Activated CD8-positive, alpha-beta memory T cell treated with anti-CD3 and anti-CD28 coated beads, Interleukin-2, amount 50 U/mL, for 24 hours (primary cell): Measurements from ENCODE around the gene CSMD2.
"Not testable (repeated sequence)": the region's sequence is repeated elsewhere in the genome, so short reads cannot be mapped to it uniquely, and the experiment has no call there.

Source experiments
- DNase-seq: peaks from one replicate; pipeline ENCODE4 v3.0.0-alpha.2; 2020; ENCODE audit errors: extremely low read depth

CSMD2 gene

GRCh38 chr1:34052565-34052964 is 112.5 kb downstream of the CSMD2 start:
- no peak for DNase-seq

DNA sequence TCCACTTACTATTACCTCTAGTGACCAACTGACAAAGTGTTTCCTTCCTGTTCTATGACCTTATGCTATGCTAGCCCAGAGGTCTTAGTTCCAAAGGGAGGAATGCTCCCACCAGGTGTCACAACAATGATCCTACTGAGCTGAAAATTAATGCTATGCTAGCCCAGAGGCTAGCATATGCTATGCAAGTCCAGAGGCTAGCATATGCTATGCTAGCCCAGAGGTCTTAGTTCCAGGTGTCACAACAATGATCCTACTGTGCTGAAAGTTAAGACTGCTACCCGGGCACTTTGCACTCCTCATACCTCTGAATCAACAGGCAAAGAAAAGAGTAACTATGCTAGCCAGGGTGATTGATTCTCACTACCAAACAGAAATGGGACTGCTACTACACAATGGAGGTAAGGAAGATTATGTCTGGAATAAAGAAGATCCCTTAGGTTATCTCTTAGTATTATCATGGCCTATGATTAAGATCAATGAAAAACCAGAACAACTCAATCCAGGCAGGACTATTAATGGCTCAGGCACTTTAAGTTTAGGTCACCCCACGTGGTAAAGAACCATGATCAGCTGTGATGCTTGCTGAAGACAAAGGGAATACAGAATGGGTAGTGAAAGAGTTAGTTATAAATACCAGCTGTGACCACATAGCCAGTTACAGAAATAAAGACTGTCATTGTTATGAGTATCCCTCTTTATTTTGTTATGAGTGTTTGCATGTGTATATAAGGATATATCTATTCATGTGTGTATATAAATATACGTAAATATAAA is 114.1 kb downstream of the CSMD2 start:
- no peak for DNase-seq

DNA sequence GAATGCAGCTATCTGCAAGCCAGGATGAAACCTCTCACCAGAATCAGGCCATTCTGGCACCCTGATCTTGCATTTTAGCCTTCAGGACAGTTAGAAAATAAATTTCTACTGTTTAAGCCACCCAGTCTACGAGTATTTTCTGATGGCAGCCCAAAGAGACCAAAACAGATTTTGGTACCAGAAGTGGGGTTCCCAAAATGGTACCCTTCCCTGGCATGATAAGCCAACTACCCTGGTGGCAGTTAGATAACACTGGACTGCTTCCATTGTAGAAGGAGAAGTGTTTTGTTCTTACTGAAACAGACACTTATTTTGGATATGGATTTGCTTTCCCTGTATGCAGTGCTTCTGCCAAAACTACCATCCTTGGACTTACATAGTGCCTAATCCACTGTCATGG is 115.0 kb downstream of the CSMD2 start:
- no peak for DNase-seq

GRCh38 chr1:34049477-34049876 is 115.6 kb downstream of the CSMD2 start:
- DNase-seq = no peak

DNA sequence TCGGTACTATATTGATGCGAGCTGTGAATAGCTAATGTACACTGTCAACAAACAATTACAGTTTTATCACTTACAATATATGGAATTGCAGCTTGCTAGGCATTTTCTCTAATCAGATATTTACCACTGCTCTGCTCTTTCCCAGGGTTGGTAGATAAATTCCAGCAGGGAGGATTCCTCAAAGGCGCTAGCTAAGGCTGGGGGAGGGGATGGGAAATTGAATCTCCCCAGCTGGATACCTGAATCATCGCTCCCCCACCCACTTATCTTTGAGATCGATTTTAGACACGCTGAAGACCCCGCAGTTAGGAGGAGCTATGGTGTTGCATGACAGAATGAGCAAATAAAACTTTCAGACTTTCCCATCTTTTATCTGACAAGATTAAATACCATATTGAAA is 127.2 kb downstream of the CSMD2 start:
- DNase-seq = no peak

DNA sequence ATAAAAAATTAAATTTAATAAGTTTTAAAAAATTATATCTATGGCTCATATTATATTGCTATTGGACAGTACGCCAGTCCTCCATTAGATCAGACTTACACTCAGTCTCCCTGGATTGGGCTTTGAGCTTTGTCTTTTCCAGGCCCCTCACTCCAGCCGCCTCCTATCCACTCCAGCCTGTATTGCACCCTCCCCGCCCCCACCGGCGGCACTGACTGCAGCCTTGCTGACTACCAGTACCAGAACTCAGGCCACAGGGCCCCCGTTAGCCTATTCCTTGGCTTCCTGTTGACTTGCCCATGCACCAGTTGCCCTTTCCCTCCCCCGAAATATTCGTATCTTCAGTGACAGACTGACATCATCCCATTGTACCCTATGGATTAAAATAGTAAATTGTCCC is 127.9 kb downstream of the CSMD2 start:
- DNase-seq = no peak

GRCh38 chr1:34034036-34034435 is 131.0 kb downstream of the CSMD2 start:
- DNase-seq = no peak

DNA sequence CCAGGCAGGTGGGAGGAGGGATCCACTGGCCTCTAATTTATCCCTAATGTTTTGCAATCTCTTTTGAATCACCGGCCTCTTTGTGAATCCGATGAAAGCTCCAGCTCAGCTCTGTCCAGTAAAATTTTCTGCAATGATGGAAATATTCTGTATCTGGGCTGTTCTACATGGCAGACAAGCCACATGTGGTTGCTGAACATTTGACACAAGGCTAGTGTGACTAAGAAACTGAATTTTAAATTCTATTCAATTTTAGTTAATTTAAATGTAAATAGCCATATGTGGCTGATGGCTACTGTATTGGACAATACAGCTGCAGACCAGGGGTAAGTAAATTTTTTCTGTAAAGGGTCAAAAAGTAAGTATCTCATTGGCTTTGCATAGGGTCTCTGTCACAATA is 135.1 kb downstream of the CSMD2 start:
- no peak for DNase-seq

- DNase-seq = no peak
Measured at GRCh38 chr1:34029515-34029914, 135.5 kb downstream of the CSMD2 start.

GRCh38 chr1:34028381-34029055 is 136.5 kb downstream of the CSMD2 start:
- DNase-seq = no peak

DNA sequence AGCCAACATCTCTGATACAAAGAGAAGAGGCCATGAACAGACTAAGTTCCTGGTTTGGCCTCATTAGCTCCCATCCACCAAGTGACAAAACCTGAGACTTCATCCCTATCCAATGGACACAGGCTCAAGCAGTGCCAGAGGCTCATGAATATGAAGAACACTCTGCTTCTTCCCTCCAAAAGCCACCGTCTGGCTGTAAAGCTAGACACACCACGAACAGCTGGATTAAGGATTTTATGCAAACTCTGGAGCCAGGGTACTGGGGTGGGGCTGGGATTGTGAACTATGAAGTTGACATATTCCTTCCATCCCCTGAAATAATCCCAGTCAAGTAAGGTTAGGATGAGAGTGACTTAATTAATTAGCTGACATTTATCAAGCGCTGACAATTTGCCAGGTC is 139.4 kb downstream of the CSMD2 start:
- DNase-seq = no peak

- DNase-seq = no peak
Measured at GRCh38 chr1:34024485-34024884, 140.5 kb downstream of the CSMD2 start.

DNA sequence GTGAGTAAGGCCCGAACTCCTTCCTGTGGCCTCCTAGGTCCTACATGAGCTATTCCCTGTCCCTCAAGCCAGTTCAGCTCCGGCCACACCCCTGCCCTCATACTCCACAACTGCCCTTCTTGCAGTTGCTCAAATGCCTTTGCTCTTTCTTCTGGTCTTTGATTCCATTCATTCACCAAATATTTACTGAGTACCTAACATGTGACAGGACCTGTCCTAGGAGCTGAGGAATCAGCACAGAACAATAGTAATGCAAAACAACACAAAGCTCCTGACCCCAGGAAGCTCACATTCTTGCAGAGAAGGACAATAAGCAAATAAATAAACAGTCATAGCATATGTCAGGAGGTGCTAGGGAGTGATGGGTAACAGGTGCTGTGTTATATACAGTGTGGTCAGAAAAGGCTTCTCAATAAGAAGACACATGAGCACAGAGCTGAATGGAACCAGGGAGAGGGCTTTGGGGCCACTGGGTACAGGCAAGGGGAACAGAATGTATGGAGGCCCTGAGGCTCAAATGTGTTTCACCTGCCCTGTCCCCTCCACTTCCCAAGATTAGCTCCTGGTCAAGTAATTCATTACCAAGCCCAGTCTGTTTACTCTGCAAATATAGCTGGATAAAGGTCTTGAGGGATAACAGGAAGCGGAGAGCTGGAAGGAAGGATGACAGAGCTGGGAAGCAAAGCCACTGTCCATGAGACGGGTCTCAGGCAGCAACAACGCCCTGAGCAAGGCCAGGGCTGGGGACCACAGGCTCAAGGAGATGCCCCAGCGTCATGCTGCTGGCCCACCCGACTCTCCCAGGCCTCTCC is 145.1 kb downstream of the CSMD2 start:
- DNase-seq = no peak

DNA sequence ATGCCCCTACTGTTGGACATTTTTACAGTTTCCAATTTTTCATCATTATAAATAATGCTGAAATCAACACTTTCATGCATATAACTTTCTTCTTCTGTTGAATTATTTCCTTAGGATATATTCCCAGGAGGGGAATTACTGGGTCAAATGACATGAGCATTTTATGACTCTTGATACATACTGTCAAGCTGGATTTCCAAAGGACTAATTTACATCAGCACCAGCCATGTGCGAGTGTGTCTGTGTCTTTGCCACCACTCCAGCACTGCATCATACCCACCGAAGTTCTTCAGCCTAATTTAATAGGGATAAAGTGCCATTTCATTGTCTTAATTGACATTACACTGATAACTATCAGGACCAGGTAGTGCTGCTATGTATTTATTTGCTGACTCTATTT is 146.7 kb downstream of the CSMD2 start:
- no peak for DNase-seq

- DNase-seq = not testable (repeated sequence)
Measured at GRCh38 chr1:34016281-34016680, 148.7 kb downstream of the CSMD2 start.

DNA sequence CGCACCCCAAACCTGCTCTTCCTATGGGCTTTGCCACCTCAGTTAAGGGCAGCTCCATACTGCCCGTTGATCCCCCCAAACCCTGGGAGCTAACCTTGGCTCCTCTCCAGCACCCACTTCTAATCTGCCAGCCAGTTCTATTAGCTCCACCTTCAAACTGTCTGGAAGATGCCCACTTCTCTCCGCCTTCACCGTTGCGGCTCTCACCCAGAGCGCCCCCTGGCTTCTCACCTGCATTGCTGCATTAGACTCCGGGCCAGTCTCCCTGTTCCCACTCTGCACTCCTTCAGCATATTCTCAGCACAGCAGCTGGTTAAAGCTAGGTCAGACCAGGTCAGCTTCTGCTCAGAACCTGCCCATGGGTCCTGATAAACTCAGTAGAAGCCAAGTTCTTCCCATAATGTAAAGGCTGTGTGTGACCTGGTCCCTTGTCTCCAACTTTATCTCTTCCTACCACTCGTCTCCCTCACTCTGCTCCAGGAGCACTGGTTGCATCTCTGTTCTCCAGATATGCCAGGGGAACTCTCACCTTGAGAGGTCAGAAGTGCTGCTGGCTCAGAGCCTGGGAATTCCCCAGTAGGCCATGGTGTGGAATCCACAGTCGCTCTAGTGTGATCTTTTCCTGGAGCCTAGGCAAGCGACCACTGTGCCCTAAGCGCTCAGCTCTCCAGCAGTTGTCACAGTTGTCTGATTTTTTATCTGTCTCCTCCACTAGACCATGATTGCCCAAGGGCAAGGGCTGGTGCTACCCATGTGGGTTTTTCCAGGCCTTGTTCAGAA is 150.9 kb downstream of the CSMD2 start:
- no peak for DNase-seq

DNA sequence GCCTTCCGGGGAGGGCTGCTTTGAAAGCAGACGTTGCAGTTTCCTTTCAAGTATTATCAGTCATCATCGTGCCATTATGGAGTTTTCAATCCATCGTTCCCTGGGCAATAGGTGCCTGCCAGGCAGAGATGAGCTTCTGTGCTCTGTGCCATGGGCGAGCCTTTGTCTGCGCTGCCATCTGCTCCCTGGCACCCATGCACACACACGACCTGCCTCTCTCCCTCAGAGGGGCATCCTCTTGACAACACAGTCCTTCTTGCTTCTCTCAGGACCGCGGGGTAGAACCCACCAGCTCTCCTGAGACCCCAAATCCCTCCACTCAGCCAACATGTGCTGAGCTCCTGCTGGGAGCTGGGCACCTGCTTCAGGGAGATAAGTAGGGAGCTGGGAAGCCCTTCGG is 151.9 kb downstream of the CSMD2 start:
- DNase-seq = no peak

GRCh38 chr1:34009340-34009985 is 155.6 kb downstream of the CSMD2 start:
- DNase-seq = no peak

DNA sequence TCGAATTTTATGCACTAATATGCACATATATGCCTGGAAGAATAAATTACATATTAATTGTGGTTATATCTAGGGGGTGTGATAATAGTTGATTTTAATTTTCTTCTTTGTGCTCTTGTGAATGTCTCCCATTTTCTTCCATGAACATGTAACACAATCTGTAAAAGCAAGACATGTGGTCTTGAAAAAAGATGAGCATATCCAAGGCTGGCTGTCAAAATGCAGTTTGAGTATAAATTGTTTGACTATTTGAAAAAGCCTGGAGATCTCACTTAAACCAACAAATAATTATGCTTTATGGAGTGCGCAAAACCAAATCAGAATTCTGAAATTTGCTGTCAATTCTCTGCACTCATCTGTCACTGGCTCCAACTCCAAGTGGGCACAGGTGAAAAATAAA is 157.3 kb downstream of the CSMD2 start:
- DNase-seq = no peak

GRCh38 chr1:34005309-34005708 is 159.7 kb downstream of the CSMD2 start:
- DNase-seq = no peak

GRCh38 chr1:34002810-34003209 is 162.2 kb downstream of the CSMD2 start:
- DNase-seq = no peak
